Eye (tissue), 1 donor: ENCODE measurements around the gene OTUB1.
"Not testable (repeated sequence)": the region's sequence is repeated elsewhere in the genome, so short reads cannot be mapped to it uniquely, and the experiment has no call there.

ENCODE experiments used
- DNase-seq: peaks from one replicate; pipeline ENCODE4 v3.0.0-alpha.2; 2015

Gene OTUB1

GRCh38 chr11:64027651-64028397 is 41.6 kb downstream of the OTUB1 start:
- DNase-seq = no peak

GRCh38 chr11:64028398-64029115 is 42.3 kb downstream of the OTUB1 start:
- DNase-seq = peak; percentile 94

- DNase-seq = no peak
Measured at GRCh38 chr11:64029773-64030172, 43.5 kb downstream of the OTUB1 start.

- DNase-seq = no peak
Measured at GRCh38 chr11:64031001-64031400, 44.8 kb downstream of the OTUB1 start.

GRCh38 chr11:64032050-64032449 is 45.8 kb downstream of the OTUB1 start:
- DNase-seq = no peak

GRCh38 chr11:64034411-64034811 is 48.2 kb downstream of the OTUB1 start:
- DNase-seq = no peak

GRCh38 chr11:64035081-64035524 is 48.9 kb downstream of the OTUB1 start:
- DNase-seq = no peak

GRCh38 chr11:64035576-64035975 is 49.3 kb downstream of the OTUB1 start, which contains the start of gene FLRT1:
TSS of gene FLRT1 (plus strand) at chr11:64035931. CDS start at chr11:64116268, 80,337 bp downstream.
- DNase-seq = no peak

GRCh38 chr11:64036087-64037026 is 50.1 kb downstream of the OTUB1 start:
- peak; percentile 78 for DNase-seq

GRCh38 chr11:64037027-64037634 is 50.9 kb downstream of the OTUB1 start:
- no peak for DNase-seq

GRCh38 chr11:64038500-64038899 is 52.3 kb downstream of the OTUB1 start:
- no peak for DNase-seq

GRCh38 chr11:64039012-64039665 is 52.9 kb downstream of the OTUB1 start:
- DNase-seq = no peak

- peak; percentile 58 for DNase-seq
Measured at GRCh38 chr11:64040684-64041322, 54.6 kb downstream of the OTUB1 start.

- DNase-seq = no peak
Measured at GRCh38 chr11:64041846-64042245, 55.6 kb downstream of the OTUB1 start.

GRCh38 chr11:64042301-64042700 is 56.1 kb downstream of the OTUB1 start:
- no peak for DNase-seq

- no peak for DNase-seq
Measured at GRCh38 chr11:64043545-64043944, 57.3 kb downstream of the OTUB1 start.

- DNase-seq = peak; percentile 65
Measured at GRCh38 chr11:64044730-64045393, 58.6 kb downstream of the OTUB1 start.

- no peak for DNase-seq
Measured at GRCh38 chr11:64045700-64046099, 59.5 kb downstream of the OTUB1 start.

GRCh38 chr11:64047373-64047772 is 61.1 kb downstream of the OTUB1 start:
- DNase-seq = not testable (repeated sequence)
